Epithelial cell of esophagus (primary cell): ENCODE data around the gene ULK4.
"Not testable (repeated sequence)": the region's sequence is repeated elsewhere in the genome, so short reads cannot be mapped to it uniquely, and the experiment has no call there.

ENCODE experiments used
- DNase-seq: peaks from one replicate; pipeline ENCODE4 v3.0.0; 2010; ENCODE audit warnings: low read depth
- H3K4me3 ChIP-seq: 2 replicates; pipeline ENCODE4 v1.5.1; 2011; ENCODE audit warnings: mild to moderate bottlenecking, low read length, control low read depth
- TF ChIP-seq, protein P1 (sequence below): IDR thresholded peaks from 2 replicates; pipeline ENCODE4 v1.5.1; 2011; ENCODE audit warnings: low read depth, mild to moderate bottlenecking, low read length, control low read depth, inconsistent platforms; ENCODE audit not compliant: insufficient read depth; ENCODE audit errors: missing control alignments

The ULK4 gene

GRCh38 chr3:41404582-41404981 is 557.3 kb downstream of the ULK4 start:
- TF ChIP-seq, protein P1, sequence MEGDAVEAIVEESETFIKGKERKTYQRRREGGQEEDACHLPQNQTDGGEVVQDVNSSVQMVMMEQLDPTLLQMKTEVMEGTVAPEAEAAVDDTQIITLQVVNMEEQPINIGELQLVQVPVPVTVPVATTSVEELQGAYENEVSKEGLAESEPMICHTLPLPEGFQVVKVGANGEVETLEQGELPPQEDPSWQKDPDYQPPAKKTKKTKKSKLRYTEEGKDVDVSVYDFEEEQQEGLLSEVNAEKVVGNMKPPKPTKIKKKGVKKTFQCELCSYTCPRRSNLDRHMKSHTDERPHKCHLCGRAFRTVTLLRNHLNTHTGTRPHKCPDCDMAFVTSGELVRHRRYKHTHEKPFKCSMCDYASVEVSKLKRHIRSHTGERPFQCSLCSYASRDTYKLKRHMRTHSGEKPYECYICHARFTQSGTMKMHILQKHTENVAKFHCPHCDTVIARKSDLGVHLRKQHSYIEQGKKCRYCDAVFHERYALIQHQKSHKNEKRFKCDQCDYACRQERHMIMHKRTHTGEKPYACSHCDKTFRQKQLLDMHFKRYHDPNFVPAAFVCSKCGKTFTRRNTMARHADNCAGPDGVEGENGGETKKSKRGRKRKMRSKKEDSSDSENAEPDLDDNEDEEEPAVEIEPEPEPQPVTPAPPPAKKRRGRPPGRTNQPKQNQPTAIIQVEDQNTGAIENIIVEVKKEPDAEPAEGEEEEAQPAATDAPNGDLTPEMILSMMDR = no peak
- peak; percentile 86 for DNase-seq
- no peak overlapping the region for H3K4me3 ChIP-seq

GRCh38 chr3:41394896-41395295 is 567.0 kb downstream of the ULK4 start:
- no peak overlapping the region for H3K4me3 ChIP-seq
- TF ChIP-seq, protein P1 = no peak
- DNase-seq = no peak

DNA sequence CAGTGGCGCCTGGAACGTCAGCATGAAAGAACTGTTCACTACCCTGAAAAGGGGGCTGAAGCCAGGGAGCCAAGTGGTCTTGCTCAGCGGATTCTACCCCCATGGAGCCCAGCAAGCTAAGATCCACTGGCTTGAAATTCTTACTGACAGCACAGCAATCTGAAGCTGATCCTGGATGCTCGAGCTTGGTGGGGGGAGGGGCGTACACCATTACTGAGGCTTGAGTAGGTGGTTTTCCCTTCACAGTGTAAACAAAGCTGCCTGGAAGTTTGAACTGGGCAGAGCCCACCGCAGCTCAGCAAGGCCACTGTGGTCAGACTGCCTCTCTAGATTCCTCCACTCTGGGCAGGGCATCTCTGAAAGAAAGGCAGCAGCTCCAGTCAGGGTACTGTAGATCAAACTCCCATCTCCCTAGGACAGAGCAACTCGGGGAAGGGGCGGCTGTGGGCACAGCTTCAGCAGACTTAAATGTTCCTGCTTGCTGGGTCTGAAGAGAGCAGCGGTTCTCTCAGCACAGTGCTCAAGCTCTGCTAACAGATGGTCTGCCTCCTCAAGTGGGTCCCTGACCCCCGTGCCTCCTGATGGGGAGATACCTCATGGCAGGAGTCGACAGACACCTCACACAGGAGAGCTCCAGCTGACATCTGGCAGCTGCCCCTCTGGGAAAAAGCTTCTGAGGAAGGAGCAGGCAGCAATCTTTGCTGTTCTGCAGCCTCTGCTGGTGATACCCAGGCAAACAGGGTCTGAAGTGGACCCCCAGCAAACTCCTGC is 591.0 kb downstream of the ULK4 start:
- H3K4me3 ChIP-seq, DNase-seq: not testable (repeated sequence)

- peak; percentile 19 for DNase-seq
- TF ChIP-seq, protein P1 = no peak
- no peak overlapping the region for H3K4me3 ChIP-seq
Observed at GRCh38 chr3:41370307-41370706, 591.6 kb downstream of the ULK4 start.

- TF ChIP-seq, protein P1 = no peak
- H3K4me3 ChIP-seq = no peak overlapping the region
- no peak for DNase-seq
Observed at GRCh38 chr3:41369838-41370237, 592.1 kb downstream of the ULK4 start.

- TF ChIP-seq, protein P1 = no peak
- H3K4me3 ChIP-seq = no peak overlapping the region
- DNase-seq = no peak
Observed at GRCh38 chr3:41365973-41366372, 595.9 kb downstream of the ULK4 start.

DNA sequence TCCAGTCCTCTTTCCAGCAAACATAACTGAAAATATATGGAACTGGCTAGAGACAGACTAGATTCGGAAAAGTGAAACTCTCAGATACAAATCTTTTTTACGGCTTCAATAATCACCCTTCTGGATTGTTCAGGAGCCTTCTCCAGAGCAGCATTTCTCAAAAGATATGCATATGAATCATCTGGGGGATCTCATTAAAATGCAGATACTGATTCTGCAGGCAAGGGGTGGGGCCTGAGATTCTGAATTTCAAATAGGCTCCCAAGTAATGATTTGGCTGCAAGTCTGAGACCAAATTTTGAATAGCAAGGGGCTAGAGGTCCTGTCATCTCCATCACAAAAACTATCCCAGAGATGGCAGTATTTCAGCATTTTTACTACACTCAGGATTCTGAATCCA is 597.2 kb downstream of the ULK4 start:
- no peak for DNase-seq
- TF ChIP-seq, protein P1 = no peak
- H3K4me3 ChIP-seq = no peak overlapping the region
